GM12864 (cell line): ENCODE results near the gene SCRN2.

ENCODE experiments used
- DNase-seq: peaks from one replicate; pipeline ENCODE4 v3.0.0-alpha.2; 2011; ENCODE audit warnings: low read depth
- H3K4me3 ChIP-seq: 2 replicates; pipeline ENCODE4 v1.5.1; 2011; ENCODE audit warnings: mild to moderate bottlenecking, low read depth, low read length, control low read depth
- TF ChIP-seq, protein P1 (sequence below): IDR thresholded peaks from 2 replicates; pipeline ENCODE4 v1.5.1; 2011; ENCODE audit warnings: low read depth, mild to moderate bottlenecking, moderate library complexity, low read length, control low read depth, inconsistent platforms; ENCODE audit errors: missing control alignments

SCRN2 gene

DNA sequence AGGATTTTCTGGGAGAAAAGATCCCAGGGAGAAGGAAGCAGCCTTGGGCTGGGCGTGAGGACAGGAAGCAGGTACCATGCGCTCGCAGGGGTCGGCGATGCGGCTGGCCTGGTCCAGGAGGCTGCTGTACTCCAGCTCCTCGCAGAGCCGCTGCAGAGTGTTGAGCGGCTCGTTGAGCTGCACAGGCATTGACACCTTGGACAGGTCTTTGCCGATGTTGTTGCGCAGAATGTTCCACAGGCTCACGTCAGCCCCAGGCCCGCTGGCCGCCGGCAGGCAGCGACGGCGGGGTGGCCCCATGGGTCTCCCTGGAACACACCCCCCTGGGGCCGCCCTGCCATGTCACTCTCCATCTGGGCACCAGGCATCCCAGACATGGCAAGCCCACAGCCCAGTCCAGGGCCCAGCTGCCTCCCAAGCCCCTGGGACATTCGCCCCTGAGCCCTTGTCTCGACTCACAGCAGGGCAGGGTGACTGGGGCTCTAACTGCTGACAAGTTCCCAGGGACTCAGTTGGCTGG, 27.5 kb downstream of the SCRN2 start:
- no peak overlapping the region for H3K4me3 ChIP-seq
- no peak for DNase-seq
- TF ChIP-seq, protein P1, sequence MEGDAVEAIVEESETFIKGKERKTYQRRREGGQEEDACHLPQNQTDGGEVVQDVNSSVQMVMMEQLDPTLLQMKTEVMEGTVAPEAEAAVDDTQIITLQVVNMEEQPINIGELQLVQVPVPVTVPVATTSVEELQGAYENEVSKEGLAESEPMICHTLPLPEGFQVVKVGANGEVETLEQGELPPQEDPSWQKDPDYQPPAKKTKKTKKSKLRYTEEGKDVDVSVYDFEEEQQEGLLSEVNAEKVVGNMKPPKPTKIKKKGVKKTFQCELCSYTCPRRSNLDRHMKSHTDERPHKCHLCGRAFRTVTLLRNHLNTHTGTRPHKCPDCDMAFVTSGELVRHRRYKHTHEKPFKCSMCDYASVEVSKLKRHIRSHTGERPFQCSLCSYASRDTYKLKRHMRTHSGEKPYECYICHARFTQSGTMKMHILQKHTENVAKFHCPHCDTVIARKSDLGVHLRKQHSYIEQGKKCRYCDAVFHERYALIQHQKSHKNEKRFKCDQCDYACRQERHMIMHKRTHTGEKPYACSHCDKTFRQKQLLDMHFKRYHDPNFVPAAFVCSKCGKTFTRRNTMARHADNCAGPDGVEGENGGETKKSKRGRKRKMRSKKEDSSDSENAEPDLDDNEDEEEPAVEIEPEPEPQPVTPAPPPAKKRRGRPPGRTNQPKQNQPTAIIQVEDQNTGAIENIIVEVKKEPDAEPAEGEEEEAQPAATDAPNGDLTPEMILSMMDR, result no peak

DNA sequence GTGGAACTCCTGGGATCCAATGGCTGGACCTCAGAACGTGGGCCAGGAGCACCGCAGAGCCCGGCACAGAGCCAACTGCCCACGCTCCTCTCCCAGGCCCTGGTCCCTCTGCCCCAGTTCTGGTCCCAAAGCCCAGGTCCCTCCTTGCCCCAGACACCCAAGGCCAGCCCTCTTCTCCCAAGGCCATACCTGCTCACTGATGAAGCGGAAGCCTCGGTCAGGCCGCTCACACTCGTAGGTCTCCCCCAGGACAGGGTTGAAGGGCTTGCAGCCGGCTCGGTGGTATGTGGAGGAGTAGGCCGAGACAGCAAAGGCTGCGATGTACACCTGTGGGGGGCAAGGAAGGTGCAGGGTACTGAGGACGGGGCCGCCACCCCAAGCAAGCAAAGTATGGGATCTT, 28.0 kb downstream of the SCRN2 start:
- TF ChIP-seq, protein P1, result no peak
- DNase-seq, result no peak
- H3K4me3 ChIP-seq, result no peak overlapping the region

DNA sequence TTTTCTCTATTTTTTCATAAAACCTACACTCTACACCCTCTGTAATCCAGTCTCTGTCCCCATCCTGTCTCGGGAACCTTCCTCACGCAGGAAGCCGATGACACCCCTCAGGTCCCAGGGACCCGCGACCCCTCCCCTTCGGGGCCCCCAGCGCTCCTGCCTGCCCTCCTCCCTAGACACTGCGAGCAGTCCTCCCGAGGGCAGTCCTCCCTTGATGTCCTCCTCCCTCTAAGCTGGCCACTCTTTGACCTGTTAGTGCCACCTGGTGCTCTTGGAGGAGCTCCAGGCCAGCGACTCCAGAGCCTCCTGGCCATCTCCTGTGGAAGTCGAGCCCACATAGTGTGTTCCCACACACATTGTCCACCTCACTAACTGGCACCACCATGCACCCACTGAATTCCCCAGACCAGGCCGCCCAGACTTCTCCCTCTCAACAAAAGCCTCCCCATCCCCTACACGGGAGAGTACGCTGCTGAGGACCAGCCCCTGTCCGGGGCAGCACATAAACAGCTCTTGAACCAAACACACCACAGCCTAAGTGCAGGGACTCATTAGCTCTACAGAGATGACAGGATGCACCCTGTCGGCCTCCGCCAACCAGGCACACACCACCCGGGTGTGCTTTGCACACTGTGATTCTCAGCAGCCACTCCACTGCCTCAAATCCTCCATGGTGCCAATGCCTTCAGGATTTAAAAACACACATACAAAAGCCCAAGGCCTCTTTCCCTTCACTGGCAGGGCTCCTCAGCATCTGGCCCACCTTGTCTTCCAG, 28.7 kb downstream of the SCRN2 start:
- H3K4me3 ChIP-seq, result no peak overlapping the region
- TF ChIP-seq, protein P1, result no peak
- no peak for DNase-seq

DNA sequence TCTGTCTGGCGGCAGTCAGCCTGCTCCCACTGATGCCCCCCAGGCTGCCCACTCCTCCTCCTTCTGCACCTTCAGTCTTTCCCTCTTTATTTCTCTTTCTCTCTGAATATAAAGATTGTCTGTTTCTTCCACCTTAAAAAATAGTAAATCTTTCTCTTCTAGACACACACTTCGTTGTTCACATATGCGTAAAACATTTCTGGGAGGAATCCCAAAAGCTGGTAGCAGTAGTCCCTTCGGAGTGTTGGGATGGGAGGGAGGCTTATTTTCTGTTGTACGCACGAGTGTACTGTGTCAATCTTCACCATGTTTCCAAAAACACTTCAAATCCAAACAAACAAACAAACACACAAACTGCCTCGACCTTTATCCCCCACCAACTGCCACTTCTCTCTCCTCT, 29.4 kb downstream of the SCRN2 start:
- H3K4me3 ChIP-seq, result no peak overlapping the region
- no peak for DNase-seq
- TF ChIP-seq, protein P1, result no peak

DNA sequence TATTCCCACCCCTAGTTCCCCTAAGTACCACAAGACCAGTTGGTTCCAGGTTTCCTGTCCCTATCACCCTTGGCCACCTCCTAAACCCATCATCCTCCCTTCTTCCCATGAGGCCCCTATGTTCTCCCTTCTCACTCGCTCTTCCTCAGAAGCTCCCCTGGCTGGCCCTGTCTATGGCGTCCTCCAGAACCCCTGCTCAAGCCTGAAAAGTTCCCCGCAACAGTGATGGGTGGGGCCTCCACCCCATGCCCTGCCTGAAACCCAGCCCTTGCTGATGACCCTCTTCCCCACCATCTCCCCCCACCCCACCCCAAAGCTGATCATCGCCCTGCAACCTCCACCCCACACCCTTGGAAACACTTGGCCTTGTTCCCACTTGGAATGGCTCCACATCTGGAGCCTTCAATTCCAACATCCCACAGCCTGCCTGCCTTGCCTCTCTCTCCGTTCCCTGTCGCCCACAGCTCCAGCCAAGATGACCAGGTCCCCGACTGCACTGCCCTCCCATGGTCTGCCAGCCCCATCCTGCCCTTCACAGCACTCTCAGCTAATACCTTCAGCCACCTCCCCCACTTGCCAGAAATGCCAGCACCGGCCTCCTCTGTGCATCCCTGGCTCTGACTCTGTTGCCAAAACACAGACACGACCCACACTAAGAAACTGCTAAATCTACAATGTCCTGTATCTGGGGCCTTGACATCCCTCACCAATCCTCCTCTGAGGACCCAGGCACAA, 30.0 kb downstream of the SCRN2 start:
- TF ChIP-seq, protein P1, result no peak

DNA sequence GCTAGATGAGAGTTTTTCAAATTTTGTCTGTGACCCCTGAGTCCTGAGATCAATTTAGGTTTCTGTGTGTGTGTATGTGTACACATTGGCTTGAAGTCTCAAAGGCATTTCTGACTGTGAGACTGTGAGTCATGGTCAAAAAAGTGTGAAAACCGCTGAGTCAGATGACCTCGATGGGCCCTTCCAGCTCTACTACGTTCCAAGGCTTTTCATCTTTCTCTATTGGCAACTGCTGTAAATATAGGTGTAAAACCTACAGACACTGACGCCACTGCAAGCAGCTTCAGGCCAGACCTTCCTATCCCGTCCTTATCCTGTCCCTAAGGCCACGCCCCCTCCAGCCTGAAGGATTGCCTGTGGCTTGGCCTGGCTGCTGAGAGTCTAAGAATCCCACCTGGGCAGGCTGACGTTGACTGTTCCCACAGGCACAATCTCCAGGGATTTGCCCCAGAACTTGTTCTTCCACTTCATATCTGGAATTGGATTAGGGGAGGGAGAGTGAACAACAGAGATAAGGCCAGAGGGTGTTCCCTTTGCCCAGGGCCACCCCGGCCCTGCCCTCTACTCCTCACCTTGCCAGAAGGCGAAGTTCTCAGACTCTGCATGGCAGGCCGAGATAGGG, 30.8 kb downstream of the SCRN2 start:
- DNase-seq, result no peak
- TF ChIP-seq, protein P1, result no peak
- no peak overlapping the region for H3K4me3 ChIP-seq

More for the DNA sequence above, 30.0 kb downstream of the SCRN2 start:
- no peak for DNase-seq
- no peak overlapping the region for H3K4me3 ChIP-seq
